ENCODE measurements around the gene CAMK1G.

GRCh38 chr1:209627732-209628196 is 44.2 kb downstream of the CAMK1G start:
- TF ChIP-seq CTCF (IDR thresholded peaks at IDR 0.05) = peak; percentile 95 to 99 (median 97)
- TF ChIP-seq POLR2A (IDR thresholded peaks at IDR 0.05) = no peak

All from heart left ventricle (tissue), 13 donors.